ENCODE results near the gene ZNF829.

The ZNF829 gene

GRCh38 chr19:36915992-36916830 is at the start of gene ZNF829, which contains the start of gene ZNF568:
Gene ZNF829 (minus strand): TSS chr19:36916291. CDS start chr19:36915167, 1,124 bp downstream.
Gene ZNF568 (plus strand): TSS chr19:36916332. CDS start chr19:36922771, 6,439 bp downstream.
- DNase-seq: peak; percentile 23 to 81

GRCh38 chr19:36963280-36963679 is 47.2 kb upstream of the ZNF829 start:
- no peak for DNase-seq

GRCh38 chr19:36962346-36962745 is 46.3 kb upstream of the ZNF829 start:
- DNase-seq: no peak

GRCh38 chr19:36950335-36951119 is 34.4 kb upstream of the ZNF829 start:
- DNase-seq: no peak

GRCh38 chr19:36939153-36939552 is 23.1 kb upstream of the ZNF829 start:
- DNase-seq: no peak

- DNase-seq: no peak
Observed at GRCh38 chr19:36931684-36932083, 15.6 kb upstream of the ZNF829 start.

- no peak for DNase-seq
Observed at GRCh38 chr19:36918090-36918489, 2.0 kb upstream of the ZNF829 start.

GRCh38 chr19:36916991-36917390 is 900 bp upstream of the ZNF829 start:
- DNase-seq: no peak

GRCh38 chr19:36898422-36898821 is 17.7 kb downstream of the ZNF829 start:
- DNase-seq: no peak

GRCh38 chr19:36894849-36895383 is 21.2 kb downstream of the ZNF829 start:
- DNase-seq: no peak

GRCh38 chr19:36891768-36892357 is 24.2 kb downstream of the ZNF829 start:
- DNase-seq: no peak

- DNase-seq: no peak
Observed at GRCh38 chr19:36876993-36877938, 38.8 kb downstream of the ZNF829 start.

- no peak for DNase-seq
Observed at GRCh38 chr19:36851898-36852297, 64.2 kb downstream of the ZNF829 start.

GRCh38 chr19:36850559-36851442 is 65.3 kb downstream of the ZNF829 start, which contains the start of gene ZNF345:
Gene ZNF345 (plus strand): TSS chr19:36850876. CDS start chr19:36876831, 25,955 bp downstream.
- peak; percentile 61 to 90 for DNase-seq

GRCh38 chr19:36849701-36850558 is 66.2 kb downstream of the ZNF829 start:
- DNase-seq: peak; percentile 23 to 67

GRCh38 chr19:36847968-36848367 is 68.1 kb downstream of the ZNF829 start:
- DNase-seq: no peak

GRCh38 chr19:36838784-36839324 is 77.2 kb downstream of the ZNF829 start:
- no peak for DNase-seq
